Liver (tissue), 3 donors: ENCODE data around the gene SLC10A3.
"Not testable (repeated sequence)": the region's sequence is repeated elsewhere in the genome, so short reads cannot be mapped to it uniquely, and the experiment has no call there.

ENCODE experiments used
- EGR1 ChIP-seq, 2 donors: IDR thresholded peaks; 2 replicates each; pipeline ENCODE4 v1.6.1; 2016 to 2018; ENCODE audit warnings: antibody characterized with exemption in 2 of 2, low read depth in 2 of 2
- GABPA ChIP-seq, 2 donors: IDR thresholded peaks in 1 of 2; conservative IDR thresholded peaks in 1 of 2; 2 replicates each; pipeline ENCODE4 v1.6.1; 2016; ENCODE audit warnings: antibody characterized with exemption in 2 of 2, mild to moderate bottlenecking in 1 of 2, moderate library complexity in 1 of 2
- RAD21 ChIP-seq, 2 donors: IDR thresholded peaks; 2 replicates each; pipeline ENCODE4 v1.6.1; 2016; ENCODE audit warnings: antibody characterized with exemption in 2 of 2, mild to moderate bottlenecking in 2 of 2
- TF ChIP-seq, protein P1 (sequence below): fragments of 150-350 bp; IDR thresholded peaks from 2 replicates; pipeline ENCODE4 v1.5.1; 2017; ENCODE audit warnings: improper control_type of control experiment, low read depth, low read length; ENCODE audit not compliant: missing input control
- TF ChIP-seq, protein P2 (sequence below): IDR thresholded peaks from 2 replicates; pipeline ENCODE4 v1.6.1; 2016; ENCODE audit warnings: antibody characterized with exemption, mild to moderate bottlenecking
- donor health status: healthy.
- donor health status: healthy.

DNA sequence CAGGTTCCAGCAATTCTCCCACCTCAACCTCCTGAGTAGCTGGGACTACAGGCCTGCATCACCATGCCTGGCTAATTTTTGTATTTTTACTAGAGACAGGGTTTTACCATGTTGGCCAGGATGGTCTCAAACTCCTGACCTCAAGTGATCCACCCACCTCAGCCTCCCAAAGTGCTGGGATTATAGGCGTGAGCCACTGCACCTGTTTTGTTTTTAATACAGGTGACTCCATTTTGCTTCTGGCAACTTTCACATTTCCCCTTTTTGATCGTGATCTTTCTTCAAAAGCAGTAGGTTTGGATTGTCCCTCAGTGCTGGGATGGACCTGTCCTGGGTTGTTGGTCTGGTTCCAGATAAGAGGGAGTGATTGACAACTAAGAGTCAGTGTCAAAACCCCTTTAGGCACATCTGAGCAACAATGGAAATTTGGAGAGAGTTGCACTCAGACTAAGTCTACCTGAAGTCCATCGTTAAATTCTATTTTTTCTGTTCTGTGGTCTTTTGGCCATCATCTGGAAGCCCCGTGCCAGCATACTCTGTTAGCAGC is 6.2 kb upstream of the SLC10A3 start:
- TF ChIP-seq, protein P1, sequence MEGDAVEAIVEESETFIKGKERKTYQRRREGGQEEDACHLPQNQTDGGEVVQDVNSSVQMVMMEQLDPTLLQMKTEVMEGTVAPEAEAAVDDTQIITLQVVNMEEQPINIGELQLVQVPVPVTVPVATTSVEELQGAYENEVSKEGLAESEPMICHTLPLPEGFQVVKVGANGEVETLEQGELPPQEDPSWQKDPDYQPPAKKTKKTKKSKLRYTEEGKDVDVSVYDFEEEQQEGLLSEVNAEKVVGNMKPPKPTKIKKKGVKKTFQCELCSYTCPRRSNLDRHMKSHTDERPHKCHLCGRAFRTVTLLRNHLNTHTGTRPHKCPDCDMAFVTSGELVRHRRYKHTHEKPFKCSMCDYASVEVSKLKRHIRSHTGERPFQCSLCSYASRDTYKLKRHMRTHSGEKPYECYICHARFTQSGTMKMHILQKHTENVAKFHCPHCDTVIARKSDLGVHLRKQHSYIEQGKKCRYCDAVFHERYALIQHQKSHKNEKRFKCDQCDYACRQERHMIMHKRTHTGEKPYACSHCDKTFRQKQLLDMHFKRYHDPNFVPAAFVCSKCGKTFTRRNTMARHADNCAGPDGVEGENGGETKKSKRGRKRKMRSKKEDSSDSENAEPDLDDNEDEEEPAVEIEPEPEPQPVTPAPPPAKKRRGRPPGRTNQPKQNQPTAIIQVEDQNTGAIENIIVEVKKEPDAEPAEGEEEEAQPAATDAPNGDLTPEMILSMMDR = not testable (repeated sequence)
- TF ChIP-seq, protein P2, sequence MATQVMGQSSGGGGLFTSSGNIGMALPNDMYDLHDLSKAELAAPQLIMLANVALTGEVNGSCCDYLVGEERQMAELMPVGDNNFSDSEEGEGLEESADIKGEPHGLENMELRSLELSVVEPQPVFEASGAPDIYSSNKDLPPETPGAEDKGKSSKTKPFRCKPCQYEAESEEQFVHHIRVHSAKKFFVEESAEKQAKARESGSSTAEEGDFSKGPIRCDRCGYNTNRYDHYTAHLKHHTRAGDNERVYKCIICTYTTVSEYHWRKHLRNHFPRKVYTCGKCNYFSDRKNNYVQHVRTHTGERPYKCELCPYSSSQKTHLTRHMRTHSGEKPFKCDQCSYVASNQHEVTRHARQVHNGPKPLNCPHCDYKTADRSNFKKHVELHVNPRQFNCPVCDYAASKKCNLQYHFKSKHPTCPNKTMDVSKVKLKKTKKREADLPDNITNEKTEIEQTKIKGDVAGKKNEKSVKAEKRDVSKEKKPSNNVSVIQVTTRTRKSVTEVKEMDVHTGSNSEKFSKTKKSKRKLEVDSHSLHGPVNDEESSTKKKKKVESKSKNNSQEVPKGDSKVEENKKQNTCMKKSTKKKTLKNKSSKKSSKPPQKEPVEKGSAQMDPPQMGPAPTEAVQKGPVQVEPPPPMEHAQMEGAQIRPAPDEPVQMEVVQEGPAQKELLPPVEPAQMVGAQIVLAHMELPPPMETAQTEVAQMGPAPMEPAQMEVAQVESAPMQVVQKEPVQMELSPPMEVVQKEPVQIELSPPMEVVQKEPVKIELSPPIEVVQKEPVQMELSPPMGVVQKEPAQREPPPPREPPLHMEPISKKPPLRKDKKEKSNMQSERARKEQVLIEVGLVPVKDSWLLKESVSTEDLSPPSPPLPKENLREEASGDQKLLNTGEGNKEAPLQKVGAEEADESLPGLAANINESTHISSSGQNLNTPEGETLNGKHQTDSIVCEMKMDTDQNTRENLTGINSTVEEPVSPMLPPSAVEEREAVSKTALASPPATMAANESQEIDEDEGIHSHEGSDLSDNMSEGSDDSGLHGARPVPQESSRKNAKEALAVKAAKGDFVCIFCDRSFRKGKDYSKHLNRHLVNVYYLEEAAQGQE = not testable (repeated sequence)
- TF ChIP-seq EGR1 (IDR thresholded peaks at IDR 0.05; ENCODE audit: low read depth in 2 of 2); GABPA (IDR thresholded peaks at IDR 0.05 in 1 of 2, conservative IDR thresholded peaks at IDR 0.05 in 1 of 2); RAD21 (IDR thresholded peaks at IDR 0.05): not testable (repeated sequence)
